ENCODE data around the gene URB1.

Gene URB1

GRCh38 chr21:32340863-32341848, 51.7 kb downstream of the URB1 start:
- no peak for DNase-seq

- no peak for DNase-seq
These were observed 54.4 kb downstream of the URB1 start for GRCh38 chr21:32338209-32338921.

DNA sequence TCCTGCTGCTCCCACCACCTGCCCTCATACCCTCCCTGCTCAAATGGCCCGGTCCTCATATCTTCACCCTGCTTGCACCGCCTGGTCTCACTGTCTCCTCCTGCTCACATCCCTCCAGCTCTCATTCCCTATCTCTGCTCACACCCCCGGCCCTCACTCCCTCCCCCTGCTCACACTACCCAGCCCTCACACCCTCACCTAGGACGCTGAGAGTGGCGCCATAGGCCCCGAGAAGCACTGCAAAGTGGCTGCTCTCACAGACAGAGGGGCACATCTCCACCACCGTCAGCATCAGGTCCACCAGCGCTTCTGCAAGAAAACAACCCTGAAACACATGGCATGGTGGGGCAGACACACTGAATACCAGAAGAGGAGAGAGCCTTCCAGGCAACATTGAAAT, 55.6 kb downstream of the URB1 start:
- DNase-seq: no peak

DNA sequence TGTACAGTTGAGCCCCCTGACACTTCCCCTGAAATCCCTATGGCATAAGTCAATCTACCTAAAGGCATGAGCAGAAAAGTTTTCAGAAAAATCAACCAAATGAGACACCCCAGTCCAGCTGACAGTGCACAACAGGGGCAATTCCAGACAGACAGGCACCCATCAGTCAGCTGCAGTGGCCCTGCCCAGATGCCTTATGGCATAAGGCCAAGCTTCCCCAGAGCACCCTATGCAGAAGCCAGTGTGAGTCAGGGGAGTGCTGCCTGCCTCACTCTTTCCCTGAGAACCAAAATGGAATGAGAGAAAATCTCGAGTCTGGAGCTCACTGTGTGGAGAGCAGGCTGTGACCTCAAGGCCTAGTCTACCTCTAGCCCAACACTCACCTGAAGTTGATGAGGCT, 56.1 kb downstream of the URB1 start:
- DNase-seq: no peak

GRCh38 chr21:32335601-32336575, 56.9 kb downstream of the URB1 start:
- no peak for DNase-seq

DNA sequence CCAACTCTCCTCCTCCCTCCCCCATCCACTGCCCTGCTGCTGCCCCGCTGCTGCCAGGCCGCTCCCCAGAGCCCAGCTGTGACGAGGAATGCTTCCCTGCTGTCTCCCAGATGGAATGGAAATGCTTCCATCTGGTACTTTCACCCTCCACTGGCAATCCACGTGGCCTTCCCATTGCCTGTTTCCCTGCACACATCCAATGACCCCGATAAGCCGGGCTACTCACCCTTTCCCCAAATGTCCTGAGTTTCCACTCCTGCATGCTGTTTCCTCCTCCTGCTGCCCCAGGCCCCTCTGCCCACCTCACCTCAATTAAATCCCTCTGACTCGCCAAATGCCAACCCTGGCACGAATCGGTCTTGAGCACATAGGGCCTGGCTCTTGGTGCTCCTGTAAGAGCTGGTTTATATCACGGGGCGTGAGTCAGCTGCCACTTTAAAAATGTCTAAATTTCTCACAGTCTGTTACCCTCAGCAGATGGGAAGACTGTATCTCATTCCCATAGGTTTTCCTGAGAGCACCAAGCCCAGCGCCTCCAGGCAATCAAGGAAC, 57.8 kb downstream of the URB1 start:
- no peak for DNase-seq

DNA sequence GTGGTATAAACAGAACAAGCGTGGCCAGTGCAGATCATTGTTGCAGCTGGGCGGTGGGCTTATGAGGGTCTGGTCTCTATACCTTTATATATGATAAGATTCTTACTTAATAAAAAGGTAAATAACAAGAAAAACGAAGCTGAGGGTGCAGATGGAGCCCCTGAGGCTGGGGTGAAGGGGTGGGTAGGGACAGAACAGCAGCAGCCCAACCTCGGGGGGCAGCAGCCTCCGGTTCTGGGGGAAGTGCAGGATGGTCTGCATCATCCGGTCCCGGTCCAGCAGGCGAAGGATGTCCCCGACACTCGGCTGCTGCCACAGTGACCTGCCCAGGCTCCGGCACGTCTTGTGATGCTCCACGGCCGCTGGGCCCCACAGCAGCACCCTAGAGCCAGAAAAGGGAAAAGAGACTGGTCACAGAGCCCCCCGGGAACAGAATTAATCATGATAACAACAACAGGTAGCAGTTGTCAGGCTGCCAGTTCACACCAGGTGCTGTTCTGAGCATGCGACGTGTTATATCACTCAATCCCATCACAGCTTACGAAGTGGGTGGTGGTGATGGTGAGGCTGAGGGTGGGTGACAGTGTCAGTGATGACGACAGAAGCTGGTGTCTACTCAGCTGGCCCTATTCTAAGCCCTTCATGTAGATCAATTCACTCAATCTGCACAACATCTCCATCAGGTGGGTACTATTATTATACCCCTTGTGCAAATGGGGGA, 58.7 kb downstream of the URB1 start:
- no peak for DNase-seq

- no peak for DNase-seq
These were observed 60.3 kb downstream of the URB1 start for GRCh38 chr21:32332463-32332951.

- no peak for DNase-seq
These were observed 61.1 kb downstream of the URB1 start for GRCh38 chr21:32331444-32332305.

DNA sequence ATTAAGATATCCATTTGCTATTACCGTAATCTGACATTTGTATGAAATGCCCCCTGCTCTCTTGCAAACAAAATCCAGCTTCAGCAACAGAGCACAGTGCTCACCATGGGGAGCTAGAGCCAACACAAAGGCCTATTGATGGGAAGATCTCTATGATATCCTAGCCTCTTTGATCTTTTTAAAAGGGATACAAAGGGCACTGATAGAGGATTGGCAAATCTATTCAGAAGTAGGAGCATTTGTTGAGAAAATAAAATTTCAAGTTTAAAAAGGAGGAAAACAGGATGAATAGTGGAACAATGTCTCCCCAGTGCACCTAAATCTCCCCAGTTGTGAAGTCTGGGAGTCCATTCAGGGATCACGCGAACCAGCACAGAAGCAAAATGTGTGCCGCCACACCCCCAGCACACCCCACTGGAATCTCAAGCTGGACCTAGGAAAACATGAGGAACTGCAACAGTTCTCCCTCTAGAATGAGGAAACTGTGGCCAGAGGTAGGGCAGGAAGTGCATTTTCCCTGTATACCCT, 62.0 kb downstream of the URB1 start:
- DNase-seq: no peak

- DNase-seq: no peak
These were observed 63.0 kb downstream of the URB1 start for GRCh38 chr21:32329776-32330175.

DNA sequence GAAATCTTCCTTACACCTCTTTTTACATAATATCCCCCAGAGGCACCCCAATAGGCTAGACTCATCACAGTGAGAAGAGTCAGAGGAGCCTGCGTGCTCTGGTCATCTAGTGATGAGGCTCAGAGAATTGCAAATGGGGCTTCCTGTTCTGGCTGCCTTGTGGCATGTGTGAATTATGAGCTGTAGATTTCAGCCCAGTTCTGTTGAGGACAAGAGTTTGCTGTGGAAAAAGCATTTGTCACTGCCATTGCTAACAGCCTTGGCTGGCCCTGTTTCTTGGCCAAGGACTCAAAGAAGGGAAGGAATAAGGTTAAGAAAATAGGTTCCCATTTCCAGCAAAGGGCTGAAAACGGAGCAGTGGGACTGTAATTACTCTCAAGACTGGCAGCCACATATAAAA, 63.5 kb downstream of the URB1 start:
- no peak for DNase-seq

- no peak for DNase-seq
These were observed 64.2 kb downstream of the URB1 start for GRCh38 chr21:32328595-32328994.

- DNase-seq: no peak
These were observed 67.1 kb downstream of the URB1 start for GRCh38 chr21:32325706-32326105.

GRCh38 chr21:32322676-32323075, 70.1 kb downstream of the URB1 start:
- no peak for DNase-seq

DNA sequence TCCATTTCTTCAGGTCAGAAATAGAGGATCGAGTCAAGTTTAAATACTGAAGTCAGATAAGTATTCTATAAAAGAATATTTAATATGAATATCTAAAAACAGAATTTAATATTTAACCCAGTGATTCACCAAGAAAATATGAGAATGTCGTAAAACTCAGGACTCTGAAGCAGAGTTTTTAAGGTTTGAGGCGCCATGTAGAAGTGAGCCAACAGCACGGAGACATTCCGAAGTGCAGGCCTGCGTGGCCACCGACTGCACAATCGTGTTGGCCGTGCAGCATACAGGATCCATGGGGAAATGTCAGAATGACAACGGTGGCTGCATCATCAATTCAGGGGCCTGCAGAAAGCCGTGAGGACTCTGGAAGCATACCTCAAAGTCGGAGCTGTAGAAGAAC, 70.7 kb downstream of the URB1 start:
- DNase-seq: no peak

- no peak for DNase-seq
These were observed 71.3 kb downstream of the URB1 start for GRCh38 chr21:32321480-32321879.

DNA sequence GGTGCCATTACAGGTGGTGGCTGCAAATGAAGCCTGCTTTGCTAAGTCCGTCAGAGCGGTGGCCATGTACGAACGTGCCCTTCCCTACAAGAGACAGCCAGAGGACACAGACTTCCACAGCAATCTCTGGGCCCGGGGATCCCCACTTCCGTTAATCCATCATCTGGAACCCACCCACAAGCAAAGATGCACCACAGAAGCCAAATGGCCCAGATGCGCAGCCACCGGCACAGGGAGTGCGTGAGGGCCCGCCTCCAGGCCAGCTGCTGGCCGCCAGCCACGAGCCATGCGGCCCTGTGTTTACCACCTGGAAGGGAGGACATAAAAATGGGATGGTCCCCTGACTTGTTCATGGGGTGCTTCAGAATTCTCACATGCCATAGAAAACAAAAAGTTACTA, 72.1 kb downstream of the URB1 start:
- no peak for DNase-seq

DNA sequence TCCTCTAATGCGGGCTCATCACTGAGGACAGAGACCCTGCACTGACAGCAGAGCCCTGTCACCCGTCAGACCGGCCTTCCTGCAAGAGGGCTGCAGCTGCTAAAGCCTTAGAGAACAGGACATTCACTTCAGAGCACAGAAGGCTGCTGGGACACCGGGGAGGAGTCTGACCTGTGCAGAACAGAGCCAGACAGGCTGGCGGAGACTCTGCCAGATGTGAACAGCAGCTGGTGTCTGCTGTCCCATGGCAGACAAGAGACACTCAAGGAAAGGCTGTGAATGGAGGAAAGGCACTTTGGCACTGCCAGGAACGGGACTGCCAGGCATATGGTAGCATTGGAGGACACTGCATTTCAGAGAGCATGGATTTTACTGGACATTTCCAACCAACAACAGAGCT, 72.8 kb downstream of the URB1 start:
- DNase-seq: no peak

GRCh38 chr21:32319012-32319411, 73.8 kb downstream of the URB1 start:
- DNase-seq: no peak
